Panc1 (cell line): ENCODE results near the gene RNASE7. TPM values are rescaled to one million over a fixed set of nuclear protein-coding genes. Genes with fewer than 3 reads are reported as not detected.

Source experiments
- ATAC-seq: fragments of 200-7000 bp; cut with Tn5 transposase; 2 replicates; pipeline ENCODE4 v1.9.1; 2020; ENCODE audit warnings: mild to moderate bottlenecking, moderate library complexity
- BruUV-seq: library from RNA; stranded (reverse); fragments of 400-500 nt; replicated peaks from 2 replicates; lab custom pipeline; 2021; lab: Mats Ljungman, UMichigan
- CTCF ChIA-PET: fragments of 300-600 bp; sonication (Branson Sonifier 250); formaldehyde crosslinking; loops from one replicate; lab custom pipeline; 2022; ENCODE audit warnings: antibody characterized with exemption; lab: Charles Lee
- POLR2A ChIA-PET: fragments of 300-600 bp; sonication (Branson Sonifier 250); formaldehyde crosslinking; loops from one replicate; lab custom pipeline; 2022; ENCODE audit warnings: antibody characterized with exemption; lab: Charles Lee
- DNase-seq: peaks from one replicate; pipeline ENCODE4 v3.0.0-alpha.2; 2010; ENCODE audit warnings: low read depth, low spot score
- H3K27ac ChIP-seq: 2 replicates; pipeline ENCODE4 v1.5.1; 2011; ENCODE audit warnings: mild to moderate bottlenecking, low read length, inconsistent platforms
- H3K27me3 ChIP-seq: fragments of 200-500 bp; sonication (Bioruptor generic); 2 replicates; pipeline ENCODE4 v1.6.0; 2014; ENCODE audit warnings: low read length, inconsistent platforms; ENCODE audit not compliant: control insufficient read depth, insufficient read depth
- H3K36me3 ChIP-seq: fragments of 200-500 bp; sonication (Bioruptor generic); 2 replicates; pipeline ENCODE4 v1.5.1; 2014; ENCODE audit warnings: inconsistent platforms, mild to moderate bottlenecking, low read length, moderate library complexity; ENCODE audit not compliant: control insufficient read depth, insufficient read depth
- H3K4me1 ChIP-seq: 2 replicates; pipeline ENCODE4 v1.5.1; 2011; ENCODE audit warnings: inconsistent platforms, mild to moderate bottlenecking, low read length, moderate library complexity; ENCODE audit not compliant: control insufficient read depth, insufficient read depth
- H3K4me3 ChIP-seq, 2 experiments: 2 replicates each; pipeline ENCODE4 v1.5.1; 2011 to 2012; ENCODE audit warnings: low read depth in 2 of 2, low read length in 2 of 2, mild to moderate bottlenecking in 2 of 2, inconsistent platforms in 1 of 2, moderate library complexity in 1 of 2
- H3K9me3 ChIP-seq: fragments of 200-500 bp; sonication (Bioruptor generic); 2 replicates; pipeline ENCODE4 v1.5.1; 2014; ENCODE audit warnings: low read depth, mild to moderate bottlenecking, inconsistent platforms, low read length, moderate library complexity; ENCODE audit not compliant: control insufficient read depth, insufficient read depth
- POLR2AphosphoS5 ChIP-seq: IDR thresholded peaks from 2 replicates; pipeline ENCODE4 v1.6.1; 2012; ENCODE audit warnings: mild to moderate bottlenecking, low read depth, low read length, moderate library complexity
- SIN3A ChIP-seq: IDR thresholded peaks from 2 replicates; pipeline ENCODE4 v1.6.1; 2012; ENCODE audit warnings: low read depth, mild to moderate bottlenecking, low read length, moderate library complexity, borderline replicate concordance; ENCODE audit not compliant: insufficient read depth
- TCF7L2 ChIP-seq: IDR thresholded peaks from 2 replicates; pipeline ENCODE4 v1.6.1; 2011; ENCODE audit warnings: mild to moderate bottlenecking, low read depth, low read length, inconsistent platforms
- in situ Hi-C: cut with HindIII; loops from 2 replicates; pipeline ENCODE4 v1.10.0; 2016; ENCODE audit warnings: low sequenced_read_pairs, low pct_unique_long_range_greater_than_20kb
- intact Hi-C: fragments of 100-400 bp; cut with micrococcal nuclease; formaldehyde crosslinking; loops from one replicate; pipeline ENCODE4 v1.10.0; 2022; ENCODE audit not compliant: unreplicated experiment
- total RNA-seq: library from RNA; stranded (reverse); gene quantifications from one replicate; pipeline ENCODE4 v1.2.1, GENCODE V29; 2021; ENCODE audit not compliant: unreplicated experiment
- TF ChIP-seq, protein P1 (sequence below): fragments of 450-650 bp; IDR thresholded peaks from 2 replicates; pipeline ENCODE4 v1.5.1; 2017; ENCODE audit warnings: mild to moderate bottlenecking
- TF ChIP-seq, protein P2 (sequence below), 2 experiments: IDR thresholded peaks; 2 replicates each; pipeline ENCODE4 v1.6.1; 2011 to 2012; ENCODE audit warnings: low read depth in 2 of 2, control low read depth in 1 of 2, low read length in 1 of 2, mild to moderate bottlenecking in 1 of 2, moderate library complexity in 1 of 2; ENCODE audit not compliant: insufficient read depth in 1 of 2

Gene RNASE7
- total RNA-seq, 1 experiment from 2014 or later = not detected

DNA sequence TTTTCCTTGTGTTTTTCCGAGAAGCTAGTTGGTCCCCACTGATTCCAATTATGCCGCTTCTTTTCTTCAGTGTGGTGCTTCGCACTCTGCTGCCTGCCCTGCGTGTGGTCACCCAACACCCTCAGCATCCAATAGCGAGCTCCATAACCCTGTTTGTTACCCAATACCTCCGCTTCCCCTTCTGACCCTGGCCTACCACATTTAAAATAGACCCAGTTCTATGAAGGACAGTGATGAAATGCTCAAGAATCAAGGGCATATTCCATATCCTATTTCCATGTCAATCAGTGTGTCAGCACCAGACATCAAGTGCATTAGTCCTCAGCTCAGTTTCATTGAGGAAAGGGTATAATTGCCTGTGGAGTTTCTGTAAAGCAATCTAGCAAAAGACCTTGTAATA is 26.9 kb upstream of the RNASE7 start:
- no TSS peak for BruUV-seq
- Histone ChIP-seq H3K9me3 (no peaks in the 10 kb centered on the region), H3K4me1 (no peaks in the 10 kb centered on the region), H3K27ac (no peak overlapping the region), H3K4me3 (no peak overlapping the region), H3K27me3 (no peaks in the 10 kb centered on the region), H3K36me3 (no peaks in the 10 kb centered on the region)
- ATAC-seq = no peak
- POLR2A ChIA-PET = no interaction called here
- intact Hi-C loops (loop anchor here (2.0 kb wide), 2 partner anchors 25 to 91 kb away; no protein-coding TSS in a partner anchor), in situ Hi-C loops (no loop called here)
- TF ChIP-seq POLR2AphosphoS5 (no peak), TCF7L2 (no peak), SIN3A (no peak)
- TF ChIP-seq, protein P1, sequence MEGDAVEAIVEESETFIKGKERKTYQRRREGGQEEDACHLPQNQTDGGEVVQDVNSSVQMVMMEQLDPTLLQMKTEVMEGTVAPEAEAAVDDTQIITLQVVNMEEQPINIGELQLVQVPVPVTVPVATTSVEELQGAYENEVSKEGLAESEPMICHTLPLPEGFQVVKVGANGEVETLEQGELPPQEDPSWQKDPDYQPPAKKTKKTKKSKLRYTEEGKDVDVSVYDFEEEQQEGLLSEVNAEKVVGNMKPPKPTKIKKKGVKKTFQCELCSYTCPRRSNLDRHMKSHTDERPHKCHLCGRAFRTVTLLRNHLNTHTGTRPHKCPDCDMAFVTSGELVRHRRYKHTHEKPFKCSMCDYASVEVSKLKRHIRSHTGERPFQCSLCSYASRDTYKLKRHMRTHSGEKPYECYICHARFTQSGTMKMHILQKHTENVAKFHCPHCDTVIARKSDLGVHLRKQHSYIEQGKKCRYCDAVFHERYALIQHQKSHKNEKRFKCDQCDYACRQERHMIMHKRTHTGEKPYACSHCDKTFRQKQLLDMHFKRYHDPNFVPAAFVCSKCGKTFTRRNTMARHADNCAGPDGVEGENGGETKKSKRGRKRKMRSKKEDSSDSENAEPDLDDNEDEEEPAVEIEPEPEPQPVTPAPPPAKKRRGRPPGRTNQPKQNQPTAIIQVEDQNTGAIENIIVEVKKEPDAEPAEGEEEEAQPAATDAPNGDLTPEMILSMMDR = no peak
- TF ChIP-seq, protein P2, sequence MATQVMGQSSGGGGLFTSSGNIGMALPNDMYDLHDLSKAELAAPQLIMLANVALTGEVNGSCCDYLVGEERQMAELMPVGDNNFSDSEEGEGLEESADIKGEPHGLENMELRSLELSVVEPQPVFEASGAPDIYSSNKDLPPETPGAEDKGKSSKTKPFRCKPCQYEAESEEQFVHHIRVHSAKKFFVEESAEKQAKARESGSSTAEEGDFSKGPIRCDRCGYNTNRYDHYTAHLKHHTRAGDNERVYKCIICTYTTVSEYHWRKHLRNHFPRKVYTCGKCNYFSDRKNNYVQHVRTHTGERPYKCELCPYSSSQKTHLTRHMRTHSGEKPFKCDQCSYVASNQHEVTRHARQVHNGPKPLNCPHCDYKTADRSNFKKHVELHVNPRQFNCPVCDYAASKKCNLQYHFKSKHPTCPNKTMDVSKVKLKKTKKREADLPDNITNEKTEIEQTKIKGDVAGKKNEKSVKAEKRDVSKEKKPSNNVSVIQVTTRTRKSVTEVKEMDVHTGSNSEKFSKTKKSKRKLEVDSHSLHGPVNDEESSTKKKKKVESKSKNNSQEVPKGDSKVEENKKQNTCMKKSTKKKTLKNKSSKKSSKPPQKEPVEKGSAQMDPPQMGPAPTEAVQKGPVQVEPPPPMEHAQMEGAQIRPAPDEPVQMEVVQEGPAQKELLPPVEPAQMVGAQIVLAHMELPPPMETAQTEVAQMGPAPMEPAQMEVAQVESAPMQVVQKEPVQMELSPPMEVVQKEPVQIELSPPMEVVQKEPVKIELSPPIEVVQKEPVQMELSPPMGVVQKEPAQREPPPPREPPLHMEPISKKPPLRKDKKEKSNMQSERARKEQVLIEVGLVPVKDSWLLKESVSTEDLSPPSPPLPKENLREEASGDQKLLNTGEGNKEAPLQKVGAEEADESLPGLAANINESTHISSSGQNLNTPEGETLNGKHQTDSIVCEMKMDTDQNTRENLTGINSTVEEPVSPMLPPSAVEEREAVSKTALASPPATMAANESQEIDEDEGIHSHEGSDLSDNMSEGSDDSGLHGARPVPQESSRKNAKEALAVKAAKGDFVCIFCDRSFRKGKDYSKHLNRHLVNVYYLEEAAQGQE (IDR thresholded peaks at IDR 0.05; ENCODE audit: insufficient read depth in 1 of 2, low read depth in 2 of 2, low read length in 1 of 2) = no peak
- CTCF ChIA-PET = interaction anchor here (1.0 to 2.4 kb wide), 13 partner anchors 14 to 90 kb away, joined by 3 to 33 read pairs (median 5); partner anchors contain the start of genes ARHGEF40 and RNASE13
- DNase-seq = no peak

DNA sequence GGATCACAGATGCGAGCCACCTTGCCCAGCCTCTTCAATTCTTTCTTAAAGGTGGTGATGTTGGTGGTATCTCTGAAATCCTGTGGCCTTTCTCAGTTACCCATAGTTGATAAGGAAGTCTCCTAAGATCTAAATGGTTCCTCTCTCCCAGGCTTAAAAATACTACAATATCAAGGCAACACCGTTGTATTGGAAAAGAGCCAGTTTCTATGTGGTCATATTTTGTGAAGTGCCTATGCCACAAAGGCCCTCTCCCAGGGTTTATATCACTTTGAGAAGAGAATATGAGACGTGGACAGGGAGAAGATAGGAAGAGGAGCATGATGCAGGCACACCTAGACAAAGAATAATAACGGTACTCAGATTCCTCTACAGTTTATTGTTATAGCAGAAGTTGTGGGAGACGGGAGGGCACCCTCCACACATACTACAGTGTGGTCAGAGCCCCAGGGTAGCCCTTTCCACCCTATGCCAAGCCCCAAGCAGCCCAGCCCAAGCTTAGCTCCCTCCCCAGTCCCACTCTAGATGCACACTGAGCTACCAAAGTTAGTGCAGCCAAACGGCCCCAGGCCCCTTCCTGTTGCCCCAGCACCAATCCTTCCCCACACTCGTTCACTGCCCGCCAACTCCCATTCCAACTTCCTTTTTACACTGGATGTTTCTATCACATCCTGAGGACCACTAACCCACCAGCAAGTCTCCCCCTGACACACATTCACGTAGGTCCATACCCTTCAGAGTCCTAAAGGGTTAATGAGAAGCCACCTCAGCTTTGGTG is 25.6 kb upstream of the RNASE7 start:
- Histone ChIP-seq H3K4me1 (no peaks in the 10 kb centered on the region), H3K27me3 (no peaks in the 10 kb centered on the region), H3K4me3 (no peak overlapping the region), H3K36me3 (no peaks in the 10 kb centered on the region), H3K27ac (no peak overlapping the region), H3K9me3 (no peaks in the 10 kb centered on the region)
- ATAC-seq = no peak
- no peak for DNase-seq
- ChIA-PET CTCF (no interaction called here), POLR2A (interaction anchor here (0.6 kb wide), 1 partner anchor 422 kb away, joined by 4 read pairs; no protein-coding TSS in a partner anchor)
- in situ Hi-C loops = no loop called here
- TF ChIP-seq SIN3A = no peak
- TF ChIP-seq, protein P2 (IDR thresholded peaks at IDR 0.05; ENCODE audit: insufficient read depth in 1 of 2, low read depth in 2 of 2, low read length in 1 of 2) = no peak
- TF ChIP-seq, protein P1 = no peak
- no peak for TF ChIP-seq POLR2AphosphoS5
- TF ChIP-seq TCF7L2 = no peak
- intact Hi-C loops = no loop called here
- BruUV-seq = no TSS peak
